Karpas-422 (cell line): ENCODE data around the gene OR4Q2. TPM values are rescaled to one million over a fixed set of nuclear protein-coding genes. Genes with fewer than 3 reads are reported as not detected.

Experiments used
- DNase-seq: peaks from one replicate; pipeline ENCODE4 v3.0.0-alpha.2; 2015
- H2AFZ ChIP-seq: fragments of 200-600 bp; sonication (generic); 2 replicates; pipeline ENCODE4 v1.6.1; 2014; ENCODE audit warnings: antibody characterized with exemption, low read length, mixed read lengths
- H3K27ac ChIP-seq: fragments of 200-600 bp; sonication (generic); 2 replicates; pipeline ENCODE4 v1.5.1; 2014; ENCODE audit warnings: mild to moderate bottlenecking, low read length, moderate library complexity
- H3K27me3 ChIP-seq: fragments of 200-600 bp; sonication (generic); 2 replicates; pipeline ENCODE4 v1.6.1; 2014; ENCODE audit warnings: low read length, mixed read lengths
- H3K36me3 ChIP-seq: fragments of 200-600 bp; sonication (generic); 2 replicates; pipeline ENCODE4 v1.6.1; 2014; ENCODE audit warnings: low read length, mixed read lengths; ENCODE audit not compliant: insufficient read depth
- H3K4me1 ChIP-seq: fragments of 200-600 bp; sonication (generic); 2 replicates; pipeline ENCODE4 v1.6.1; 2014; ENCODE audit warnings: mild to moderate bottlenecking, low read length, mixed read lengths
- H3K4me2 ChIP-seq: fragments of 200-600 bp; sonication (generic); 2 replicates; pipeline ENCODE4 v1.6.1; 2014; ENCODE audit warnings: low read length, low read depth, mild to moderate bottlenecking; ENCODE audit not compliant: poor library complexity, severe bottlenecking
- H3K4me3 ChIP-seq: fragments of 200-600 bp; sonication (generic); 2 replicates; pipeline ENCODE4 v1.5.1; 2014; ENCODE audit warnings: mild to moderate bottlenecking, antibody characterized with exemption, low read length, mixed read lengths
- H3K79me2 ChIP-seq: fragments of 200-600 bp; sonication (generic); 2 replicates; pipeline ENCODE4 v1.6.1; 2014; ENCODE audit warnings: mild to moderate bottlenecking, low read length, mixed read lengths
- H3K9ac ChIP-seq: fragments of 200-600 bp; sonication (generic); 2 replicates; pipeline ENCODE4 v1.6.0; 2014; ENCODE audit warnings: low read length
- H3K9me2 ChIP-seq: fragments of 200-600 bp; sonication (generic), shearing (Covaris generic); replicated peaks from 2 replicates; pipeline ENCODE4 v1.6.0; 2014; ENCODE audit warnings: mild to moderate bottlenecking, low read length, moderate library complexity; ENCODE audit not compliant: insufficient read depth
- H3K9me3 ChIP-seq: fragments of 300-700, 200-600 bp; sonication (generic); 2 replicates; pipeline ENCODE4 v1.6.1; 2014; ENCODE audit warnings: low read length, mixed read lengths
- H4K20me1 ChIP-seq: fragments of 200-600 bp; sonication (generic); 2 replicates; pipeline ENCODE4 v1.6.1; 2014; ENCODE audit warnings: mild to moderate bottlenecking, antibody characterized with exemption, low read length, low read depth; ENCODE audit not compliant: insufficient read depth
- total RNA-seq: library from RNA; depleted of rRNA; stranded (reverse); fragments of >200 nt; shearing (Covaris generic); gene quantifications from 2 replicates; pipeline ENCODE4 v1.2.3, GENCODE V29; 2014; ENCODE audit warnings: low replicate concordance; rRNA removed

OR4Q2 gene
- total RNA-seq, 1 experiment from 2014 or later: not detected

DNA sequence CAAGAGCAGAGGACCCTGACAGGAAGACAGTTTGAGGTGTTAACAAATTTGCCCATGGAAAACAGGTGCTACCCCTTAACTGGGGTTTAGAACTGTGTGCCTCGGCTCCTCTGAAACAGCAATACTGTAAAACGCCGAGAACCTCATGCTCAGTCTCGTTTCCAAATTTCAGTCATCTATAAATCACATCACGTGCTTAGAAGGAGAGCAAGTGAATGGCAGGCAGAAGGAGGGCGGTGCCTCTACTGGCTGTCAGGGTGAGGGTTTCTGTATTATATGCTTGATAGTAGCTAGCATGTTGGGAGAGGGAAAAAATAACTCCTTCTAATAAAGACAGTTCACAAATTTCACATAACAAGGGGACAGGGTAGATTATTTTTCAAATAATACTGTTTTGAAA is 29.1 kb downstream of the OR4Q2 start:
- no peaks in the 10 kb centered on the region for H3K9me2 ChIP-seq
- H3K79me2 ChIP-seq: no peaks in the 10 kb centered on the region
- no peak overlapping the region for H3K27ac ChIP-seq
- DNase-seq: no peak
- H3K4me2 ChIP-seq: no peak overlapping the region
- H3K4me3 ChIP-seq: no peak overlapping the region
- H3K9me3 ChIP-seq: no peaks in the 10 kb centered on the region
- H3K27me3 ChIP-seq: no peaks in the 10 kb centered on the region
- H4K20me1 ChIP-seq: no peaks in the 10 kb centered on the region
- H3K36me3 ChIP-seq: no peaks in the 10 kb centered on the region
- H3K9ac ChIP-seq: no peak overlapping the region
- no peak overlapping the region for H2AFZ ChIP-seq
- no peaks in the 10 kb centered on the region for H3K4me1 ChIP-seq

DNA sequence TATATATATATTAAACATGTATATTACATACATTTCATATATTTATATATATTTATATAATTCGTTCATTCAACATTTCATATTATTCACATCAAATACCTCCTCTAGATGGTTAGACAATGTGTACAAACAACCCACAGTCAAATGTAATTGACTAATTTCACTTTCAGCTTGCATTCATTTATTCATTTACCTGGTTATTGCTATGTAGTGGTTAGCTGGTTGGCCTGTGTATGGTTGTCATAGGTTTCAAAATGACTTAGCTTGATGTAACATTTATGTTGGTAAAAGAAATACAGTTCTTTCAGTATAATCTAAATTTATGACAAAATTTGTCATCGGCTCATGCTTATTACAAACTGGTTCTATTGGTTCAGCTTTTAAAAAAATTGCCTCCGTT is 33.5 kb downstream of the OR4Q2 start:
- DNase-seq: no peak
- no peaks in the 10 kb centered on the region for H3K4me1 ChIP-seq
- H2AFZ ChIP-seq: no peak overlapping the region
- no peaks in the 10 kb centered on the region for H3K36me3 ChIP-seq
- no peaks in the 10 kb centered on the region for H4K20me1 ChIP-seq
- H3K9me2 ChIP-seq: no peaks in the 10 kb centered on the region
- H3K9me3 ChIP-seq: no peaks in the 10 kb centered on the region
- no peak overlapping the region for H3K4me3 ChIP-seq
- H3K27ac ChIP-seq: no peak overlapping the region
- H3K79me2 ChIP-seq: no peaks in the 10 kb centered on the region
- H3K27me3 ChIP-seq: no peaks in the 10 kb centered on the region
- no peak overlapping the region for H3K4me2 ChIP-seq
- H3K9ac ChIP-seq: no peak overlapping the region

DNA sequence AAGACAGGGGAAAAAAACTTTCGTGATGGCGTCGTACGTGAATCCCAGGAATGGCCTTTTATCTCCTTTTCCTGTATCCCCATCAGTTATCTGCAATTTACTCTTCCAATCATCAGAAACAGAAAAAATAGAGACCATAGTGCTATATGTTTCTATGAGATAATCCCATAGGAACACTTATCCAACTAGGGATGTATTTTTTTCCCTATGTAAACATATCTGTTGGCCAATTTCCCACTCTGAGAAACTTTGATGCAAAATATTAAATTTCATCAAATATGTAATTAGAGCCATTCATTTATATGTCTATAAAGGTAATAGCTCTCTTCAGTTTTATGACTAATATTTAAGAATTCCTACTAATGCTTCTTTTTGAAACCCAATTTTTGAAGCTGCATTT is 34.0 kb downstream of the OR4Q2 start, which contains the start of gene OR4K13:
TSS of gene OR4K13 (minus strand) at position 101 of the 400 bp plus-strand sequence. CDS start 1,280 bp downstream, outside the sequence.
- no peak within 1 kb of the TSS for H2AFZ ChIP-seq
- no peak within 1 kb of the TSS for H3K27ac ChIP-seq
- H3K4me3 ChIP-seq: no peak within 1 kb of the TSS
- no peaks in the 10 kb centered on the region for H3K36me3 ChIP-seq
- no peaks in the 10 kb centered on the region for H3K4me1 ChIP-seq
- H3K79me2 ChIP-seq: no peaks in the 10 kb centered on the region
- H3K9me2 ChIP-seq: no peaks in the 10 kb centered on the region
- DNase-seq: no peak
- no peaks in the 10 kb centered on the region for H3K27me3 ChIP-seq
- H4K20me1 ChIP-seq: no peaks in the 10 kb centered on the region
- no peak within 1 kb of the TSS for H3K4me2 ChIP-seq
- H3K9me3 ChIP-seq: no peaks in the 10 kb centered on the region
- H3K9ac ChIP-seq: no peak within 1 kb of the TSS

DNA sequence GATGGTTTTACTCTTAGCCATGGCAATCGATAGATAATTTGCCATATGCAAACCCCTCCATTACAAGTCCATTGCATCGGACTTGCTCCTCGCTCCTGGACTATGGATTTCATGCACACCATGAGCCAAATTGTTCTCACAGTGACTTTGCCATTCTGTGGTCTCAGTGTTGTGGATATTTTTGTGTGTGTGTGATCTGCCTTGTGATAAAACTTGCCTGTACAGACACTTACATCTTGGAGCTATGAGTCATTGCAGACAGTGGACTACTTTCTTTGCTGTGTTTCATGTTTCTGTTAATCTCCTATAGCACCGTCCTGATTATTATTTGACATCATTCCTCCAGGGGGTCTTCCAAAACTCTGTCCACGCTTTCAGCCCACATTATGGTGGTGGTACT is 42.3 kb downstream of the OR4Q2 start:
- no peak overlapping the region for H3K4me2 ChIP-seq
- no peak overlapping the region for H3K4me3 ChIP-seq
- no peak overlapping the region for H3K9ac ChIP-seq
- H3K79me2 ChIP-seq: no peaks in the 10 kb centered on the region
- H4K20me1 ChIP-seq: no peaks in the 10 kb centered on the region
- H3K9me2 ChIP-seq: no peaks in the 10 kb centered on the region
- no peak for DNase-seq
- H3K27ac ChIP-seq: no peak overlapping the region
- H3K4me1 ChIP-seq: no peaks in the 10 kb centered on the region
- H3K9me3 ChIP-seq: peaks cover 24% of the 10 kb centered on the region
- no peaks in the 10 kb centered on the region for H3K36me3 ChIP-seq
- H3K27me3 ChIP-seq: 0 out of 2 replicates have a peak, but pooled peaks cover 6% of the 10 kb centered on the region
- no peak overlapping the region for H2AFZ ChIP-seq

DNA sequence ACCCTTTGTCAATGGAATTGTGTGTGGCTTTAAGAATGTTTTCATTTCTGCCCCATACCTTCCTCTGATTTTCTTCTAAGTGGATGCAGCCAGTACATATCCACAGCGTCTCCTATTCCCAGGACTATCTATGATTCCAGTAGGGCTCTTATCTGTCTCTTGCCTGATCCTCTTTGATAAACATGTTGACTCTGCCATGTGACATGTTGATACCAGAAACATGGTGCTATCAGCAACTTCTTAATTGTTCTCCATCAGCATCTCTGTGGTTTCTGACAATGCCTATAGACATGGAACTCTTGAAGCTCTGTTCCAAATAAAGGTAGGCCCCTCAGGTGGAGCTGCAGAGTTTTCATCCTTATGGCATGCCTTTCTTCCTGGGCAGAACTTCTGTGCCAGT is 46.2 kb downstream of the OR4Q2 start:
- H3K9ac ChIP-seq: no peak overlapping the region
- DNase-seq: no peak
- H2AFZ ChIP-seq: no peak overlapping the region
- no peaks in the 10 kb centered on the region for H3K4me1 ChIP-seq
- no peaks in the 10 kb centered on the region for H3K36me3 ChIP-seq
- H3K4me3 ChIP-seq: no peak overlapping the region
- H3K9me3 ChIP-seq: peaks cover 21% of the 10 kb centered on the region
- no peaks in the 10 kb centered on the region for H3K9me2 ChIP-seq
- H4K20me1 ChIP-seq: no peaks in the 10 kb centered on the region
- H3K4me2 ChIP-seq: no peak overlapping the region
- no peak overlapping the region for H3K27ac ChIP-seq
- H3K79me2 ChIP-seq: no peaks in the 10 kb centered on the region
- 0 out of 2 replicates have a peak, but pooled peaks cover 6% of the 10 kb centered on the region for H3K27me3 ChIP-seq

Other genes with a start within 250 kb of the OR4Q2 start
- not detected in 2 replicates for gene OR4M1, start 228.7 kb upstream of the OR4Q2 start, total RNA-seq
- gene OR4N2, start 198.4 kb upstream of the OR4Q2 start, total RNA-seq: not detected in 2 replicates
- not detected in 2 replicates for gene OR4K2, start 127.0 kb upstream of the OR4Q2 start, total RNA-seq
- not detected in 2 replicates for gene OR4K5, start 81.6 kb upstream of the OR4Q2 start, total RNA-seq
- not detected in 2 replicates for gene OR4K1, start 71.2 kb upstream of the OR4Q2 start, total RNA-seq
- gene OR4K15, start 26.6 kb upstream of the OR4Q2 start, total RNA-seq: not detected in 2 replicates
- not detected in 2 replicates for gene OR4K14, start 17.1 kb downstream of the OR4Q2 start, total RNA-seq
- gene OR4K13, start 33.9 kb downstream of the OR4Q2 start, total RNA-seq: not detected in 2 replicates
- not detected in 2 replicates for gene OR4L1, start 57.9 kb downstream of the OR4Q2 start, total RNA-seq
- not detected in 2 replicates for gene OR4K17, start 108.6 kb downstream of the OR4Q2 start, total RNA-seq
- gene OR4N5, start 136.7 kb downstream of the OR4Q2 start, total RNA-seq: not detected in 2 replicates
- not detected in 2 replicates for gene OR11G2, start 188.7 kb downstream of the OR4Q2 start, total RNA-seq
- not detected in 2 replicates for gene OR11H6, start 221.5 kb downstream of the OR4Q2 start, total RNA-seq
- gene OR11H7, start 226.8 kb downstream of the OR4Q2 start, total RNA-seq: not detected in 2 replicates
- gene OR11H4, start 237.1 kb downstream of the OR4Q2 start, total RNA-seq: not detected in 2 replicates